Activated naive CD8-positive, alpha-beta T cell (primary cell): ENCODE measurements around the gene SLC2A10.

Experiments used
- H3K27ac Mint-ChIP-seq: one replicate; pipeline ENCODE4 v1.8.0; 2021; ENCODE audit warnings: mixed read lengths
- H3K27me3 Mint-ChIP-seq: one replicate; pipeline ENCODE4 v1.8.0; 2021; ENCODE audit warnings: mixed read lengths
- H3K36me3 Mint-ChIP-seq: one replicate; pipeline ENCODE4 v1.8.0; 2021; ENCODE audit warnings: mixed read lengths
- H3K4me1 Mint-ChIP-seq: one replicate; pipeline ENCODE4 v1.8.0; 2021; ENCODE audit warnings: low read depth, mixed read lengths
- H3K4me3 Mint-ChIP-seq: one replicate; pipeline ENCODE4 v1.8.0; 2021; ENCODE audit warnings: mild to moderate bottlenecking, mixed read lengths
- H3K9me3 Mint-ChIP-seq: one replicate; pipeline ENCODE4 v1.8.0; 2021; ENCODE audit warnings: low read depth, mixed read lengths

The SLC2A10 gene

DNA sequence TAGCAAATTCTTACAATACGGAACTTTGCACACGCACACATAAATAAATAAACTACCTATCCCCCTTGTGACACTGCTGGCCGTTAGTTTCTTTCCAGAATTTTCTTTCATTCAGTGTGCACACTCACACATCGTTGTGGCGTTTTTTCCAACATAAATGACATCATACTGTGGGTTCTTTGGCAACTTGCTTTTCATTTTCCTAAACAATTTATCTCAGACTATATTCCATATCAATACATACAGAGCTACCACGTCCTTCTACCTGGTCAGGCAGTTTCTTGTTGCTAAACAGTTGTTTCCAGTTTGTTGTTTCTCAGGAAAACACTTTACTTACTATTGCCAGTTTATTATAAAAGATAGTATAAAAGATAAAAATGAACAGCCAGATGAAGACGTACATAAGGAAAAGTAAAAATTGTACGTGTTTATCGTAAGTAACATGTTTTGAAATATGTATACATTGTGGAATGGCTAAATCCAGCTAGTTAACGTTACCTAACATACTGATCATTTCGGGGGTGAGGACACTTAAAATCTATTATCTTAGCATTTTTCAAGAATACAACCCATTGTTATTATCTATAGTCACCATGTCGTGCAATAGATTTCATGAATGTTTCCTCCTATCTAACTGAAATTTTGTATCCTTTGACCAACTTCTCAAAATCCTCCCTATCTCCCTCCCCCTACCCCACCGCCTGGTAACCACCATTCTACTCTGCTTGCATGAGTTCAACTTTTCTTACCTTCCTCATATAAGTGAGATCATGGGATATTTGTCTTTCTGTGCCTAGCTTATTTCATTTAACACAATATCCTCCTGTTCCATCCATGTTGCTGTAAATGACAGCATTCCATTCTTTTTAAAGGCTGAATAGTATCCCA is 19.0 kb upstream of the SLC2A10 start:
- Mint-ChIP-seq H3K4me3 (peak overlapping the region; percentile 95), H3K27ac (peak overlapping the region; percentile 54)

GRCh38 chr20:46691196-46691595 is 18.3 kb upstream of the SLC2A10 start:
- H3K9me3 Mint-ChIP-seq, result no peaks in the 10 kb centered on the region
- H3K4me1 Mint-ChIP-seq, result peaks cover 40% of the 10 kb centered on the region
- H3K27ac Mint-ChIP-seq, result no peak overlapping the region
- no peaks in the 10 kb centered on the region for H3K36me3 Mint-ChIP-seq
- H3K4me3 Mint-ChIP-seq, result no peak overlapping the region
- H3K27me3 Mint-ChIP-seq, result no peaks in the 10 kb centered on the region

More for the DNA sequence above, 19.0 kb upstream of the SLC2A10 start:
- H3K36me3 Mint-ChIP-seq, result peaks cover 3% of the 10 kb centered on the region
- H3K4me1 Mint-ChIP-seq, result peaks cover 47% of the 10 kb centered on the region
- H3K27me3 Mint-ChIP-seq, result no peaks in the 10 kb centered on the region
- H3K9me3 Mint-ChIP-seq, result no peaks in the 10 kb centered on the region

DNA sequence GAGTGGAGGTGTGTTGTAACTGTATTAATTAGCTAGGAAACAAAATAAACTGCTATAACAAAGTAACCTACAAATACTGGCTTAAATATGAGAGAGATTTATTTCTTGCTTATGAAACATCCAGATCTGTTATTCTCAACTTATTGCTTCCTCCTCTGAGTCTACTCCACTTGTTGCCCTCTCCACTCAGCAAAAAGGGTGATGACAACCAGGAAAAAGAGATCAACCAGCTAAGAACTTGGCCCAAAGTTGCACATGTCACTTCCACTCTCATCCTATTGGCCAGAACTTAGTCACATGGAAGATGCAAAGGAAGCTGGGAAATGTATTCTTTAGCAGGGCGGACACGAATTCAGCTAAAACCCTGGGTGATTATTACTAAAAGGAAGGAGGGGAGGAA is 15.0 kb upstream of the SLC2A10 start:
- peaks cover 2% of the 10 kb centered on the region for H3K36me3 Mint-ChIP-seq
- peaks cover 5% of the 10 kb centered on the region for H3K27me3 Mint-ChIP-seq
- H3K9me3 Mint-ChIP-seq, result no peaks in the 10 kb centered on the region
- no peak overlapping the region for H3K4me3 Mint-ChIP-seq
- peaks cover 16% of the 10 kb centered on the region for H3K4me1 Mint-ChIP-seq
- H3K27ac Mint-ChIP-seq, result no peak overlapping the region

GRCh38 chr20:46695892-46696291 is 13.6 kb upstream of the SLC2A10 start:
- H3K4me1 Mint-ChIP-seq, result peaks cover 8% of the 10 kb centered on the region
- H3K4me3 Mint-ChIP-seq, result no peak overlapping the region
- peaks cover 2% of the 10 kb centered on the region for H3K36me3 Mint-ChIP-seq
- no peaks in the 10 kb centered on the region for H3K9me3 Mint-ChIP-seq
- no peak overlapping the region for H3K27ac Mint-ChIP-seq
- H3K27me3 Mint-ChIP-seq, result peaks cover 15% of the 10 kb centered on the region

- no peaks in the 10 kb centered on the region for H3K9me3 Mint-ChIP-seq
- H3K4me1 Mint-ChIP-seq, result peaks cover 6% of the 10 kb centered on the region
- peaks cover 15% of the 10 kb centered on the region for H3K27me3 Mint-ChIP-seq
- no peak overlapping the region for H3K27ac Mint-ChIP-seq
- no peak overlapping the region for H3K4me3 Mint-ChIP-seq
- peaks cover 2% of the 10 kb centered on the region for H3K36me3 Mint-ChIP-seq
Measured at GRCh38 chr20:46696791-46697279, 12.6 kb upstream of the SLC2A10 start.

DNA sequence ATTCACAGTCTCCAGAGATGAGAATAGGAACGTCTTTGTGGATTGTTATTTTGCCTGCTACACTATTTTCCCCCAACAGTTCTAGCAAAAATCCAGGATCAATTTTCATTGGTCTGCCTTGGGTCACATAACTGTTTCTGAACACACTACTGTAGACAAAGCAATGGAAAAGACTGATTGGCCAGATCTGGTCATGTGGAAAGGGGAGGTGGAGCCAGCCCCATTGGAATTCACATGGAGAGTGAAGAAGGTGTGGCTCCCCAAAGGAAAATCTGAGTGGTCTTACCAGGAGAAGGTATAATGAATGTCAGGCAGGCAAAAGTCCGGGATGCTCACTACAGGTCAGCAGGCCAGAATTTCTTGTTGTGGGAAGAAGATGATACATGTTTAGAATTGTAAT is 10.7 kb upstream of the SLC2A10 start:
- H3K4me3 Mint-ChIP-seq, result no peak overlapping the region
- peaks cover 2% of the 10 kb centered on the region for H3K36me3 Mint-ChIP-seq
- peaks cover 6% of the 10 kb centered on the region for H3K4me1 Mint-ChIP-seq
- H3K27me3 Mint-ChIP-seq, result peaks cover 15% of the 10 kb centered on the region
- no peak overlapping the region for H3K27ac Mint-ChIP-seq
- no peaks in the 10 kb centered on the region for H3K9me3 Mint-ChIP-seq

GRCh38 chr20:46699651-46700359 is 9.6 kb upstream of the SLC2A10 start:
- H3K27me3 Mint-ChIP-seq, result peaks cover 17% of the 10 kb centered on the region
- peaks cover 2% of the 10 kb centered on the region for H3K36me3 Mint-ChIP-seq
- H3K27ac Mint-ChIP-seq, result no peak overlapping the region
- H3K9me3 Mint-ChIP-seq, result no peaks in the 10 kb centered on the region
- H3K4me1 Mint-ChIP-seq, result no peaks in the 10 kb centered on the region
- no peak overlapping the region for H3K4me3 Mint-ChIP-seq

DNA sequence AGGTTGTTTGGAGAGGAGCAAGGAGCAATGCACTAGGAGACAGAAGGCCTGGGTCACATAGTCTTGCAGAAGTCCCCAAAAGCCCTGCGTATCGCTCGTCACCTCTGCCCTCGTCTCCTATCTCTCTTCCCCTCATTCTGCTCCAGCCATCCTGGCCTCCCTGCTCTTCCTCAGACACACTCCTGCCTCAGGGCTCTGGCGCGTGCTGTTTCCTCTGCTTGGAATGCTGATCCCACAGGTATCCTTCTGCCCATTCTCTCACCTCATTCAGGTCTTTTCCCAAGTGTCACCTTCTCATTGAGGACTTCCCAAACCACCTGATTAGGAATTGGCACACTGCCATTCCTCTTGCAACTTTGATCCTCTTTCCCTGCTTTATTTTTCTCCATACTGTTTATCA is 9.0 kb upstream of the SLC2A10 start:
- Mint-ChIP-seq H3K27me3 (peaks cover 20% of the 10 kb centered on the region), H3K27ac (no peak overlapping the region), H3K9me3 (no peaks in the 10 kb centered on the region), H3K4me1 (no peaks in the 10 kb centered on the region), H3K36me3 (peaks cover 2% of the 10 kb centered on the region), H3K4me3 (no peak overlapping the region)

- Mint-ChIP-seq H3K4me3 (no peak overlapping the region), H3K27me3 (peaks cover 20% of the 10 kb centered on the region), H3K9me3 (no peaks in the 10 kb centered on the region)
Measured at GRCh38 chr20:46701057-46701456, 8.4 kb upstream of the SLC2A10 start.

DNA sequence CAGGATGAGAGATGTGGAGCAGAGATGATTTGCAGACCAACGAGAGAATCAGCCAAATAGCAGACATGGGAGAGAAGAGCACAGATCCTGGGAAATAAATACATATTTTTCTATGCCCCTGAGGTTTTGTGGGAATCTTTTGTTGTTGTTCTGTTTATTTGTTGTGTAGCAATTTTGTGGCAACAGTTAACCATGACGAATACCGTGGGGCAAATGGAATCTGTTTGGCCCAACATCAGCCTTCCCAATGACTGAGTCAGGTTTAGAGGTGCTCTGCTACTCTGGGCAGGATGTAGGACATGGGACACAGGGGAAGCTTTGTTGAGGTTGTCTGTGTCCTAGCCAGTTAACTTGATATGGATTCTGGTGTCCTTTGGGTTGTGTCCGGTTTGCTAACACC is 7.9 kb upstream of the SLC2A10 start:
- Mint-ChIP-seq H3K27me3 (peaks cover 20% of the 10 kb centered on the region), H3K9me3 (no peaks in the 10 kb centered on the region), H3K4me3 (no peak overlapping the region), H3K27ac (no peak overlapping the region), H3K4me1 (no peaks in the 10 kb centered on the region), H3K36me3 (peaks cover 2% of the 10 kb centered on the region)

More at GRCh38 chr20:46701057-46701456, 8.4 kb upstream of the SLC2A10 start:
- Mint-ChIP-seq H3K27ac (no peak overlapping the region), H3K36me3 (peaks cover 2% of the 10 kb centered on the region), H3K4me1 (no peaks in the 10 kb centered on the region)

DNA sequence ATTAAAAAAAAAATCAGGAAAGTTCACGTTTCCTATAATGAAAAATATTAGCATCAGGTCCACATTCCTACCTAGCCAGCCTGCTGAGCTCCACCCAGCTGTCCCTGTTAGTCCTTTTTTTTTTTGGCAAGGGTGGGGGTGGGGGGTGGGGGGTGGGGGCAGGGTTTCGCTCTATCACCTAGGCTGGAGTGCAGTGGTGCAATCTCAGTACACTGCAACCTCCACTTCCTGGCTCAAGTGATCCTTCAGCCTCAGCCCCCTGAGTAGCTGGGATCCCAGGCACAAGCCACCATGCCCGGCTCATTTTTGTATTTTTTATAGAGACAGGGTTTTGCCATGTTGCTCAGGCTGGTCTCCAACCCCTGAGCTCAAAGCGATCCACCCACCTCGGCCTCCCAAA is 7.5 kb upstream of the SLC2A10 start:
- H3K36me3 Mint-ChIP-seq, result peaks cover 2% of the 10 kb centered on the region
- no peaks in the 10 kb centered on the region for H3K4me1 Mint-ChIP-seq
- H3K27ac Mint-ChIP-seq, result no peak overlapping the region
- no peaks in the 10 kb centered on the region for H3K9me3 Mint-ChIP-seq
- peaks cover 20% of the 10 kb centered on the region for H3K27me3 Mint-ChIP-seq
- no peak overlapping the region for H3K4me3 Mint-ChIP-seq

- peaks cover 20% of the 10 kb centered on the region for H3K27me3 Mint-ChIP-seq
- H3K4me3 Mint-ChIP-seq, result no peak overlapping the region
- H3K9me3 Mint-ChIP-seq, result no peaks in the 10 kb centered on the region
Measured at GRCh38 chr20:46702447-46703203, 6.8 kb upstream of the SLC2A10 start.

GRCh38 chr20:46703435-46703834 is 6.0 kb upstream of the SLC2A10 start:
- Mint-ChIP-seq H3K9me3 (no peaks in the 10 kb centered on the region), H3K4me1 (no peaks in the 10 kb centered on the region), H3K4me3 (no peak overlapping the region), H3K27ac (no peak overlapping the region), H3K36me3 (no peaks in the 10 kb centered on the region), H3K27me3 (peaks cover 22% of the 10 kb centered on the region)

More at GRCh38 chr20:46702447-46703203, 6.8 kb upstream of the SLC2A10 start:
- Mint-ChIP-seq H3K36me3 (peaks cover 2% of the 10 kb centered on the region), H3K4me1 (no peaks in the 10 kb centered on the region), H3K27ac (no peak overlapping the region)

GRCh38 chr20:46704714-46705377 is 4.6 kb upstream of the SLC2A10 start:
- no peaks in the 10 kb centered on the region for H3K9me3 Mint-ChIP-seq
- H3K36me3 Mint-ChIP-seq, result peaks cover 2% of the 10 kb centered on the region
- H3K27me3 Mint-ChIP-seq, result peaks cover 24% of the 10 kb centered on the region
- no peak overlapping the region for H3K27ac Mint-ChIP-seq
- no peak overlapping the region for H3K4me3 Mint-ChIP-seq
- peaks cover 5% of the 10 kb centered on the region for H3K4me1 Mint-ChIP-seq
